Nephron progenitor cell (in vitro differentiated cells): ENCODE data around the gene CT45A6.
"Not testable (repeated sequence)": the region's sequence is repeated elsewhere in the genome, so short reads cannot be mapped to it uniquely, and the experiment has no call there.

Experiments
- DNase-seq: peaks from one replicate; pipeline ENCODE4 v3.0.0; 2021
- H3K27ac Mint-ChIP-seq: 2 replicates; pipeline ENCODE4 v1.8.0; 2021; ENCODE audit warnings: mild to moderate bottlenecking, moderate library complexity, mixed read lengths
- H3K27me3 Mint-ChIP-seq: 2 replicates; pipeline ENCODE4 v1.8.0; 2021; ENCODE audit warnings: mild to moderate bottlenecking, low read depth, mixed read lengths; ENCODE audit not compliant: poor library complexity
- H3K36me3 Mint-ChIP-seq: 2 replicates; pipeline ENCODE4 v1.8.0; 2021; ENCODE audit warnings: low read depth, mixed read lengths
- H3K4me1 Mint-ChIP-seq: 2 replicates; pipeline ENCODE4 v1.8.0; 2021; ENCODE audit warnings: mixed read lengths
- H3K4me3 Mint-ChIP-seq: 2 replicates; pipeline ENCODE4 v1.8.0; 2021; ENCODE audit warnings: mild to moderate bottlenecking, moderate library complexity, mixed read lengths
- H3K9me3 Mint-ChIP-seq: 2 replicates; pipeline ENCODE4 v1.8.0; 2021; ENCODE audit warnings: mild to moderate bottlenecking, moderate library complexity, mixed read lengths

The CT45A6 gene

GRCh38 chrX:135802687-135803086 lies at the start of gene CT45A6:
Gene CT45A6, minus strand, starts transcription at chrX:135802787. Its CDS starts 3,794 bp downstream, at chrX:135798993.
- DNase-seq, H3K36me3 Mint-ChIP-seq, H3K9me3 Mint-ChIP-seq, H3K27ac Mint-ChIP-seq, H3K4me1 Mint-ChIP-seq, H3K4me3 Mint-ChIP-seq, H3K27me3 Mint-ChIP-seq: not testable (repeated sequence)

- not testable (repeated sequence) for H3K27ac Mint-ChIP-seq, DNase-seq, H3K9me3 Mint-ChIP-seq, H3K36me3 Mint-ChIP-seq, H3K4me1 Mint-ChIP-seq, H3K27me3 Mint-ChIP-seq, H3K4me3 Mint-ChIP-seq
These were observed 34.6 kb upstream of the CT45A6 start, which contains the start of gene CT45A7 for GRCh38 chrX:135837180-135837579. Gene CT45A7, minus strand, starts transcription at chrX:135837280. Its CDS starts 3,747 bp downstream, at chrX:135833533.

GRCh38 chrX:135819912-135820311 lies 17.3 kb upstream of the CT45A6 start, which contains the start of gene CT45A2:
Gene CT45A2, minus strand, starts transcription at chrX:135820012. Its CDS starts 3,747 bp downstream, at chrX:135816265.
- H3K27ac Mint-ChIP-seq, H3K27me3 Mint-ChIP-seq, H3K4me3 Mint-ChIP-seq, H3K36me3 Mint-ChIP-seq, H3K9me3 Mint-ChIP-seq, H3K4me1 Mint-ChIP-seq, DNase-seq: not testable (repeated sequence)

GRCh38 chrX:135785403-135785802 lies 17.2 kb downstream of the CT45A6 start, which contains the start of gene CT45A5:
Gene CT45A5, minus strand, starts transcription at chrX:135785503. Its CDS starts 3,774 bp downstream, at chrX:135781729.
- H3K36me3 Mint-ChIP-seq, H3K27ac Mint-ChIP-seq, H3K27me3 Mint-ChIP-seq, H3K4me1 Mint-ChIP-seq, H3K9me3 Mint-ChIP-seq, H3K4me3 Mint-ChIP-seq, DNase-seq: not testable (repeated sequence)

GRCh38 chrX:135768091-135768490 lies 34.5 kb downstream of the CT45A6 start, which contains the start of gene CT45A3:
Gene CT45A3, minus strand, starts transcription at chrX:135768191. Its CDS starts 3,747 bp downstream, at chrX:135764444.
- H3K9me3 Mint-ChIP-seq, DNase-seq, H3K27me3 Mint-ChIP-seq, H3K4me3 Mint-ChIP-seq, H3K27ac Mint-ChIP-seq, H3K4me1 Mint-ChIP-seq, H3K36me3 Mint-ChIP-seq: not testable (repeated sequence)

GRCh38 chrX:135744739-135745138 lies 57.8 kb downstream of the CT45A6 start:
- not testable (repeated sequence) for H3K4me1 Mint-ChIP-seq, DNase-seq, H3K36me3 Mint-ChIP-seq, H3K27ac Mint-ChIP-seq, H3K27me3 Mint-ChIP-seq, H3K4me3 Mint-ChIP-seq
- peaks cover 64% of the 10 kb centered on the region for H3K9me3 Mint-ChIP-seq
